Endothelial cell (in vitro differentiated cells): ENCODE results near the gene ZNRF2. TPM values are rescaled to one million over a fixed set of nuclear protein-coding genes. Genes with fewer than 3 reads are reported as not detected.
A peak's percentile ranks its signal among the peaks of the same experiment; 100 is the strongest.

Source experiments
- DNase-seq: peaks from one replicate; pipeline ENCODE4 v3.0.0; 2021; ENCODE audit warnings: low spot score
- H3K27ac Mint-ChIP-seq: one replicate; pipeline ENCODE4 v1.8.0; 2021; ENCODE audit warnings: mixed read lengths, inconsistent platforms; ENCODE audit not compliant: unreplicated experiment
- H3K27me3 Mint-ChIP-seq: one replicate; pipeline ENCODE4 v1.8.0; 2021; ENCODE audit warnings: mild to moderate bottlenecking, moderate library complexity, mixed read lengths, inconsistent platforms; ENCODE audit not compliant: unreplicated experiment
- H3K36me3 Mint-ChIP-seq: one replicate; pipeline ENCODE4 v1.8.0; 2021; ENCODE audit warnings: mild to moderate bottlenecking, low read depth, mixed read lengths, inconsistent platforms; ENCODE audit not compliant: unreplicated experiment
- H3K4me1 Mint-ChIP-seq: one replicate; pipeline ENCODE4 v1.8.0; 2021; ENCODE audit warnings: mild to moderate bottlenecking, mixed read lengths, inconsistent platforms; ENCODE audit not compliant: unreplicated experiment
- H3K4me3 Mint-ChIP-seq: one replicate; pipeline ENCODE4 v1.8.0; 2021; ENCODE audit warnings: mild to moderate bottlenecking, mixed read lengths, inconsistent platforms; ENCODE audit not compliant: unreplicated experiment
- H3K9me3 Mint-ChIP-seq: one replicate; pipeline ENCODE4 v1.8.0; 2021; ENCODE audit warnings: mixed read lengths, inconsistent platforms; ENCODE audit not compliant: unreplicated experiment
- CTCF ChIP-seq: fragments of 200-600 bp; sonication (generic); IDR thresholded peaks from one replicate; pipeline ENCODE4 v1.5.0; 2021; ENCODE audit warnings: antibody characterized with exemption; ENCODE audit not compliant: unreplicated experiment
- total RNA-seq: library from RNA; stranded (reverse); fragmentation: NEBNext Ultra II Directional; extraction: Animal tissue kit (Norgen Biotek cat#: 25700); gene quantifications from one replicate; pipeline ENCODE4 v1.2.1, GENCODE V29; 2021; ENCODE audit not compliant: unreplicated experiment

ZNRF2 gene
- total RNA-seq, 1 donor from 2014 or later = 9.5 TPM

GRCh38 chr7:30274641-30275040, 9.8 kb upstream of the ZNRF2 start:
- no peak for DNase-seq
- peaks cover 3% of the 10 kb centered on the region for H3K4me1 Mint-ChIP-seq
- no peaks in the 10 kb centered on the region for H3K27me3 Mint-ChIP-seq
- H3K36me3 Mint-ChIP-seq = no peaks in the 10 kb centered on the region
- no peaks in the 10 kb centered on the region for H3K9me3 Mint-ChIP-seq
- no peak overlapping the region for H3K27ac Mint-ChIP-seq
- no peak overlapping the region for H3K4me3 Mint-ChIP-seq
- TF ChIP-seq CTCF = no peak

- TF ChIP-seq CTCF = no peak
- DNase-seq = peak; percentile 51
- H3K27me3 Mint-ChIP-seq = no peaks in the 10 kb centered on the region
- no peaks in the 10 kb centered on the region for H3K36me3 Mint-ChIP-seq
- H3K27ac Mint-ChIP-seq = no peak overlapping the region
- H3K4me1 Mint-ChIP-seq = no peaks in the 10 kb centered on the region
- H3K4me3 Mint-ChIP-seq = no peak overlapping the region
- H3K9me3 Mint-ChIP-seq = no peaks in the 10 kb centered on the region
These were observed 8.0 kb upstream of the ZNRF2 start for GRCh38 chr7:30276203-30276900.

- Mint-ChIP-seq H3K36me3 (peaks cover 2% of the 10 kb centered on the region), H3K27ac (no peak overlapping the region), H3K4me3 (no peak overlapping the region), H3K27me3 (peaks cover 2% of the 10 kb centered on the region), H3K9me3 (no peaks in the 10 kb centered on the region), H3K4me1 (no peaks in the 10 kb centered on the region)
- no peak for DNase-seq
- TF ChIP-seq CTCF = no peak
These were observed 6.0 kb upstream of the ZNRF2 start for GRCh38 chr7:30278376-30278775.

- Mint-ChIP-seq H3K27ac (no peak overlapping the region), H3K36me3 (peaks cover 6% of the 10 kb centered on the region), H3K9me3 (no peaks in the 10 kb centered on the region), H3K4me3 (no peak overlapping the region), H3K4me1 (peaks cover 2% of the 10 kb centered on the region), H3K27me3 (peaks cover 2% of the 10 kb centered on the region)
- no peak for TF ChIP-seq CTCF
- DNase-seq = no peak
These were observed 5.3 kb upstream of the ZNRF2 start for GRCh38 chr7:30278849-30279652.

GRCh38 chr7:30279653-30279904, 4.8 kb upstream of the ZNRF2 start:
- H3K9me3 Mint-ChIP-seq = no peaks in the 10 kb centered on the region
- H3K4me3 Mint-ChIP-seq = no peak overlapping the region
- peaks cover 7% of the 10 kb centered on the region for H3K36me3 Mint-ChIP-seq
- no peak overlapping the region for H3K27ac Mint-ChIP-seq
- peaks cover 3% of the 10 kb centered on the region for H3K4me1 Mint-ChIP-seq
- no peak for TF ChIP-seq CTCF
- no peak for DNase-seq
- H3K27me3 Mint-ChIP-seq = peaks cover 2% of the 10 kb centered on the region
